Measurements from ENCODE around the gene RTTN.

RTTN gene

GRCh38 chr18:69968039-69968438, 237.4 kb downstream of the RTTN start:
- DNase-seq (ENCODE audit: low read depth) = no peak
- TF ChIP-seq CTCF (IDR thresholded peaks at IDR 0.05; ENCODE audit: low read length, missing control alignments) = no peak
- H3K4me3 ChIP-seq (replicated peaks; ENCODE audit: low read depth, low read length) = no peak overlapping the region

GRCh38 chr18:69963196-69963595, 242.3 kb downstream of the RTTN start:
- no peak for DNase-seq (ENCODE audit: low read depth)
- H3K4me3 ChIP-seq (replicated peaks; ENCODE audit: low read depth, low read length) = no peak overlapping the region
- TF ChIP-seq CTCF (IDR thresholded peaks at IDR 0.05; ENCODE audit: low read length, missing control alignments) = no peak

GRCh38 chr18:69961718-69962117, 243.8 kb downstream of the RTTN start:
- H3K4me3 ChIP-seq (replicated peaks; ENCODE audit: low read depth, low read length) = no peak overlapping the region
- no peak for TF ChIP-seq CTCF (IDR thresholded peaks at IDR 0.05; ENCODE audit: low read length, missing control alignments)
- DNase-seq (ENCODE audit: low read depth) = no peak

GRCh38 chr18:69958422-69958821, 247.1 kb downstream of the RTTN start:
- TF ChIP-seq CTCF (IDR thresholded peaks at IDR 0.05; ENCODE audit: low read length, missing control alignments) = no peak
- no peak overlapping the region for H3K4me3 ChIP-seq (replicated peaks; ENCODE audit: low read depth, low read length)
- DNase-seq (ENCODE audit: low read depth) = no peak

GRCh38 chr18:69957747-69958146, 247.7 kb downstream of the RTTN start:
- TF ChIP-seq CTCF (IDR thresholded peaks at IDR 0.05; ENCODE audit: low read length, missing control alignments) = no peak
- DNase-seq (ENCODE audit: low read depth) = no peak
- no peak overlapping the region for H3K4me3 ChIP-seq (replicated peaks; ENCODE audit: low read depth, low read length)

GRCh38 chr18:69956665-69957620, 248.5 kb downstream of the RTTN start:
- no peak overlapping the region for H3K4me3 ChIP-seq (replicated peaks; ENCODE audit: low read depth, low read length)
- TF ChIP-seq CTCF (IDR thresholded peaks at IDR 0.05; ENCODE audit: low read length, missing control alignments) = no peak
- no peak for DNase-seq (ENCODE audit: low read depth)

- no peak for DNase-seq (ENCODE audit: low read depth)
These were observed 249.4 kb downstream of the RTTN start for GRCh38 chr18:69956057-69956456.

More at GRCh38 chr18:69956057-69956456, 249.4 kb downstream of the RTTN start:
- TF ChIP-seq CTCF (IDR thresholded peaks at IDR 0.05; ENCODE audit: low read length, missing control alignments) = no peak
- no peak overlapping the region for H3K4me3 ChIP-seq (replicated peaks; ENCODE audit: low read depth, low read length)

Measured in fibroblast of pulmonary artery (primary cell).